DOHH2 (cell line): ENCODE measurements around the gene ZNF654.

Experiments used
- EZH2phosphoT487 ChIP-seq: fragments of 200-600 bp; sonication (generic); IDR thresholded peaks from 2 replicates; pipeline ENCODE4 v1.6.1; 2017; ENCODE audit warnings: borderline replicate concordance, mild to moderate bottlenecking, antibody characterized with exemption, low read length, moderate library complexity, mixed read lengths
- TF ChIP-seq, protein P1 (sequence below): fragments of 200-600 bp; sonication (generic); IDR thresholded peaks from one replicate; pipeline ENCODE4 v1.5.1; 2014; ENCODE audit warnings: antibody characterized with exemption, mild to moderate bottlenecking, low read depth, low read length; ENCODE audit not compliant: poor library complexity, severe bottlenecking

GRCh38 chr3:88141458-88142083 is 82.5 kb downstream of the ZNF654 start:
- TF ChIP-seq, protein P1, sequence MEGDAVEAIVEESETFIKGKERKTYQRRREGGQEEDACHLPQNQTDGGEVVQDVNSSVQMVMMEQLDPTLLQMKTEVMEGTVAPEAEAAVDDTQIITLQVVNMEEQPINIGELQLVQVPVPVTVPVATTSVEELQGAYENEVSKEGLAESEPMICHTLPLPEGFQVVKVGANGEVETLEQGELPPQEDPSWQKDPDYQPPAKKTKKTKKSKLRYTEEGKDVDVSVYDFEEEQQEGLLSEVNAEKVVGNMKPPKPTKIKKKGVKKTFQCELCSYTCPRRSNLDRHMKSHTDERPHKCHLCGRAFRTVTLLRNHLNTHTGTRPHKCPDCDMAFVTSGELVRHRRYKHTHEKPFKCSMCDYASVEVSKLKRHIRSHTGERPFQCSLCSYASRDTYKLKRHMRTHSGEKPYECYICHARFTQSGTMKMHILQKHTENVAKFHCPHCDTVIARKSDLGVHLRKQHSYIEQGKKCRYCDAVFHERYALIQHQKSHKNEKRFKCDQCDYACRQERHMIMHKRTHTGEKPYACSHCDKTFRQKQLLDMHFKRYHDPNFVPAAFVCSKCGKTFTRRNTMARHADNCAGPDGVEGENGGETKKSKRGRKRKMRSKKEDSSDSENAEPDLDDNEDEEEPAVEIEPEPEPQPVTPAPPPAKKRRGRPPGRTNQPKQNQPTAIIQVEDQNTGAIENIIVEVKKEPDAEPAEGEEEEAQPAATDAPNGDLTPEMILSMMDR: no peak
- TF ChIP-seq EZH2phosphoT487: no peak
